ENCODE results near the gene BAIAP2. TPM values are rescaled to one million over a fixed set of nuclear protein-coding genes. Genes with fewer than 3 reads are reported as not detected.

BAIAP2 gene
- total and polyA plus RNA-seq, 8 donors = 4.7 to 16.4 (median 11.1) TPM

DNA sequence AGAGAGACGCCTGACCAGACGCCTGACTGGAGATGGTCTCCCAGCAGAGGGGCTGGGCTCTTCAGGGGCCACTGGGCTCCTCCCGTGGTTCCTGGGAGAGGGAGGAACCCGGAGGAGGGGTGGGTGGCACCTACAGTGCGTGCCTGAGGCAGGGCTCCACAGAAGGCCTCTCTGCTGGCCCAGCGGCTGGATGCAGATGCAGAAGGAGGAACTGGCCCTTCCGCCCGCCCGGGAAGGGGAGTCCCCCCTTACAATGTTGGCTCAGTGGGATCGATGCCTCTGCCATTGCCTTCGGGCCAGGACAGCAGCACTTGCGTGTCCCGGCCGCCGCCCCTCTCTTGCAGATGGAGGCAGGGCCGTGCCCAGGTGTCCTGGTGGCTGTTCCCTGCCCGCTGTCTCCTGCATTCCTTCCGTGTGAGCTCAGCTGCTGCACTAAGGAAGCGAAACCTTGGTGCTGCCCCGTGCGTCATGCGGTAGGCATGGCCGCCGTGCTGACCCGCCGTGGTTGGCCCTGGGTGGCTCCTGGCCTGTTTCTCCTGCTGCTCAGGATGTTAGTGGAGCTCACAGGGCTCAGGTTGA lies 15.1 kb downstream of the BAIAP2 start:
- WGBS, 2 donors = 59 to 75% methylated on average over 20 to 26 of the region's 26 CpGs
- H3K4me1 ChIP-seq = peaks cover 0 to 2% (median 0%) of the 10 kb centered on the region in 3 donors
- H3K36me3 ChIP-seq = no peaks in the 10 kb centered on the region
- H3K4me3 ChIP-seq = no peak overlapping the region
- no peaks in the 10 kb centered on the region for H3K9me3 ChIP-seq
- FAIRE-seq = no peak
- no peaks in the 10 kb centered on the region for H3K27me3 ChIP-seq
- ATAC-seq = peak; percentile 49 to 85 (median 80)
- peak in 3 of 6 donors; percentile 40 to 64 (median 53) for DNase-seq
- TF ChIP-seq, protein P1, sequence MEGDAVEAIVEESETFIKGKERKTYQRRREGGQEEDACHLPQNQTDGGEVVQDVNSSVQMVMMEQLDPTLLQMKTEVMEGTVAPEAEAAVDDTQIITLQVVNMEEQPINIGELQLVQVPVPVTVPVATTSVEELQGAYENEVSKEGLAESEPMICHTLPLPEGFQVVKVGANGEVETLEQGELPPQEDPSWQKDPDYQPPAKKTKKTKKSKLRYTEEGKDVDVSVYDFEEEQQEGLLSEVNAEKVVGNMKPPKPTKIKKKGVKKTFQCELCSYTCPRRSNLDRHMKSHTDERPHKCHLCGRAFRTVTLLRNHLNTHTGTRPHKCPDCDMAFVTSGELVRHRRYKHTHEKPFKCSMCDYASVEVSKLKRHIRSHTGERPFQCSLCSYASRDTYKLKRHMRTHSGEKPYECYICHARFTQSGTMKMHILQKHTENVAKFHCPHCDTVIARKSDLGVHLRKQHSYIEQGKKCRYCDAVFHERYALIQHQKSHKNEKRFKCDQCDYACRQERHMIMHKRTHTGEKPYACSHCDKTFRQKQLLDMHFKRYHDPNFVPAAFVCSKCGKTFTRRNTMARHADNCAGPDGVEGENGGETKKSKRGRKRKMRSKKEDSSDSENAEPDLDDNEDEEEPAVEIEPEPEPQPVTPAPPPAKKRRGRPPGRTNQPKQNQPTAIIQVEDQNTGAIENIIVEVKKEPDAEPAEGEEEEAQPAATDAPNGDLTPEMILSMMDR (IDR thresholded peaks at IDR 0.05) = no peak
- intact Hi-C loops (cut with DNase I) = no loop called here
- H3K27ac ChIP-seq = peak overlapping the region; percentile 31 to 65 (median 56)

DNA sequence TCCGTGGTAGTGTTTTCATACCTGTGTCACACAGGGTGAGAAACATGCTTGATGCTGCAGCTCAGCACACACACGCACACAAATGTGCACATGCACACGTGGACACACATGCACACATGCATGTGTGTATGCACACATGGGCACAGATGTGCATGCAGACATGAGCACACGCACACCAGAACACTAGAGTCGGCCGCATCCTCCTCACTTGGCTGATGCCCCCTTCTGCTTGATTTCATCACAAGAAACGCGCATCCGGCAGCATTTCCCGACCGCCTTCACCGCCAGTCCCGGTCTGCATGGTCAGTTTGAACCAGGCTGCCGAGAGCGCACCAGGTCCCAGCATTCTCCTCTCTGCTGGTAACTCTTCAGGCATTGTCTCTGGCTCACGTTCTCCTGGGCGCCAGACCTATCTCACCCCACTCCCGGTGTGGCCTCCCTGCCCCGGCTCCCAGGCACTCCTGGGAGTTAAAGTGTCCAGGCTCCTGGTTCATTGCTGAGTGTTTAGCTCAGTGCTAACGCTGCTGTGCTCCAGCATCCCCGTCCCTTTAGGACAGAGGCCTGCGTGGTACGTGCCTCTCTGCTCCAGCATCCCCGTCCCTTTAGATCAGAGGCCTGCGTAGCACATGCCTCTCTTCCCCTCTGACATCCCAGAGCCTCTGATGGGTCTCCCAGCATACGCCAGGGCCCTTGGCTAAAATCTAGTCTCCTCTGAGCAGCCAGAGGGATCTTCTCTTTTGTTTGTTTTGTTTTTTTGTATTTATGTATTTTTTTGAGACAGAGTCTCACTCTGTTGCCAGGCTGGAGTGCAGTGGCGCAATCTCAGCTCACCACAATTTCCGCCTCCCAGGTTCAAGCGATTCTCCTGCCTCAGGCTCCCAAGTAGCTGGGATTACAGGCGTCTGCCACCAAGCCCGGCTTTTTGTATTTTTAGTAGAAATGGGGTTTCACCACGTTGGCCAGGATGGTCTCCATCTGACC lies 16.0 kb downstream of the BAIAP2 start:
- TF ChIP-seq, protein P1 (IDR thresholded peaks at IDR 0.05) = no peak
- 86 to 89% methylated on average over 32 of the region's 32 CpGs for WGBS, 2 donors
- intact Hi-C loops (cut with DNase I) = no loop called here
- ATAC-seq (no peak), FAIRE-seq (no peak), DNase-seq (no peak)
- Histone ChIP-seq H3K27ac (peak overlapping the region; percentile 22 to 65 (median 42)), H3K27me3 (no peaks in the 10 kb centered on the region), H3K4me3 (no peak overlapping the region), H3K4me1 (no peaks in the 10 kb centered on the region), H3K9me3 (no peaks in the 10 kb centered on the region), H3K36me3 (no peaks in the 10 kb centered on the region)

DNA sequence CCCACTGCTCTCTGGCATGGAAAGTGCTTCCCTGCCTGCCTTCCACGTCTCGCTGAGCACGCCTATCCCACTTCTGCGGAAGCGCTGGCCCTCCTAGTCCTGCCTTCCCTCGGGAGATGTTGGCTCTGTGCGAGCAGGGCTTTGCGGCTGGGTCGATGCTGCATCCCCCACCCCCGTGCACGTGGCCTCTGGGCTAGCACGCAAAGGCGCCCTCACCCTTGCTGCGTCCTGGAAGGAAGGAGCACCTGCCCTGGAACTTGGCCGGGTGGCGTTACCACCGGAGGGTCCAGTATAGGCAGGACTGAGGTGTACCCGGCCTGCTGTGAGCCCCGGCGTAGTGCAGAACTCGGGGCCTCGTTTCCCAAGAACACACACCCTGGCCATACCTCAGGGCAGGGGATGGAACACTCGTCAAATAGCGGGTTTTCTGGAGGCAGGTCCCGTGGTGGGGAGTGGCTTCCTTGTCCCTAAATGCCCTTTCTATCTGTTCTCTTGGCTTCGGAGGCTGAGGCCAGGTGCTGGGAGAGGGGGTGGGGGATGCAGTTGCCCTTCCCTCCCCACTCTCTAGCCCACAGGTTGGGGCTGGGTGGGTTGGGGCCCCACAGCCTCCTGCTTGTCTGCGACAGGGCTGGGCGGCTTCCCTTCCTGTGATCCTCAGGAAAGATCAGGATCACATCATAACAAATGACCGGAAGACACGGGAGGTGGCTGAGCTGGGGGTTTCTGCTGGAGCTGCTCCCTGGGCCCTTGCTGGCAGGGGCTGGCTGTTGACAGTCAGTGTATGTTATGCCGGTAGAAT lies 17.4 kb downstream of the BAIAP2 start:
- Histone ChIP-seq H3K9me3 (no peaks in the 10 kb centered on the region), H3K36me3 (no peaks in the 10 kb centered on the region), H3K4me3 (no peak overlapping the region), H3K4me1 (no peaks in the 10 kb centered on the region), H3K27me3 (no peaks in the 10 kb centered on the region), H3K27ac (no peak overlapping the region)
- DNase-seq (no peak), ATAC-seq (no peak), FAIRE-seq (no peak)
- TF ChIP-seq, protein P1 (IDR thresholded peaks at IDR 0.05) = no peak
- WGBS, 2 donors = 78 to 81% methylated on average over 31 of the region's 31 CpGs
- intact Hi-C loops (cut with DNase I) = no loop called here

DNA sequence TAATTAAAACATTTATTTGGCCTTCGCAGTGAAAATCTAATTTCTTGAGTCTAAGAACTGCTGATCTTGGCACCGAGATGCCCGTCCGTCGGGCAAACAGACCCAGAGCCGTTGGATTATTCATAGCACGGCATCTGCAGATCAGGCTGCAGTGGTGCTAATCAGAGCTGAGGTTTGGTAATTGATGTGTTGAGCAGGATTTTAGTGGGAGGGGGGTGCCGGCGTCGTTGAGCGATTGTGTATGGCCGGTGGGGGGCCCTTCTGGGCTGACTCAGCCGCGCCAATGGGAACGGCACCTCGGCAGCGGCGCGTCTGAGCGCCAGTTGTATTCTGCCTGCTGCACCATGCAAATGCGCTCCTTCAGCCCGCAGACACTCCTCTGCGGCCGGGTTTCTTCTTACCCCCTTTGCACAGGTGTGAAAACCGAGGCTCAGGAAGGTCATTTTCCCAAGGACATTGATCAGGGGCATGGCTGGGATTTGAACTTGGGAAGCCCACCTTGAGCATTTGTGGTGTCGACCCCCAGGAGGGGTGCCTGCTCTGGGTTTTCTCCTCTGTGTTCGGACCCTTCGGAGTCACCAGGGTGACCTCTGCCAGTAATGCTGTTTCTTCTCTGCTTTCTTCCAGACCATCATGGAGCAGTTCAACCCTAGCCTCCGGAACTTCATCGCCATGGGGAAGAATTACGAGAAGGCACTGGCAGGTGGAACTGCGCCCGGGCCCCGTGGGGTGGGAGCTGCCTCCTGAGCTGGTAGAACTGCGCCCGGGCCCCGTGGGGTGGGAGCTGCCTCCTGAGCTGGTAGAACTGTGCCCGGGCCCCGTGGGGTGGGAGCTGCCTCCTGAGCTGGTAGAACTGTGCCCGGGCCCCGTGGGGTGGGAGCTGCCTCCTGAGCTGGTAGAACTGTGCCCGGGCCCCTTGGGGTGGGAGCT lies 18.4 kb downstream of the BAIAP2 start:
- 83 to 91% methylated on average over 38 to 39 of the region's 42 CpGs for WGBS, 2 donors
- no peak for DNase-seq
- Histone ChIP-seq H3K4me1 (no peaks in the 10 kb centered on the region), H3K27me3 (no peaks in the 10 kb centered on the region), H3K9me3 (no peaks in the 10 kb centered on the region), H3K36me3 (no peaks in the 10 kb centered on the region), H3K27ac (no peak overlapping the region), H3K4me3 (no peak overlapping the region)
- TF ChIP-seq, protein P1 (IDR thresholded peaks at IDR 0.05) = no peak
- intact Hi-C loops (cut with DNase I) = no loop called here
- no peak for ATAC-seq
- no peak for FAIRE-seq
